Transverse colon (tissue), 4 donors: Measurements from ENCODE around the gene SGCG.

Experiments
- EP300 ChIP-seq: sonication (generic); formaldehyde crosslinking; IDR thresholded peaks from one replicate; pipeline ENCODE4 v1.6.1; 2017; ENCODE audit warnings: antibody characterized with exemption, low read depth
- POLR2A ChIP-seq: fragments of 450-650 bp; IDR thresholded peaks from one replicate; pipeline ENCODE4 v1.6.1; 2016; ENCODE audit warnings: antibody characterized with exemption, mild to moderate bottlenecking, moderate library complexity
- POLR2AphosphoS5 ChIP-seq, 3 donors: sonication (generic); formaldehyde crosslinking; IDR thresholded peaks; one replicate each; pipeline ENCODE4 v1.6.1; 2016; ENCODE audit warnings: antibody characterized with exemption in 3 of 3
- TF ChIP-seq, protein P1 (sequence below), 5 experiments: fragments of 200-600 bp in 3 of 5; fragments of 450-650 bp in 2 of 5; sonication (generic) in 3 of 5; IDR thresholded peaks; 1 replicate in 2 of 5; 2 replicates in 3 of 5; pipeline ENCODE4 v1.5.1; 2016 to 2017; ENCODE audit warnings: antibody characterized with exemption in 5 of 5, inconsistent platforms in 3 of 5, mild to moderate bottlenecking in 2 of 5, moderate library complexity in 1 of 5

DNA sequence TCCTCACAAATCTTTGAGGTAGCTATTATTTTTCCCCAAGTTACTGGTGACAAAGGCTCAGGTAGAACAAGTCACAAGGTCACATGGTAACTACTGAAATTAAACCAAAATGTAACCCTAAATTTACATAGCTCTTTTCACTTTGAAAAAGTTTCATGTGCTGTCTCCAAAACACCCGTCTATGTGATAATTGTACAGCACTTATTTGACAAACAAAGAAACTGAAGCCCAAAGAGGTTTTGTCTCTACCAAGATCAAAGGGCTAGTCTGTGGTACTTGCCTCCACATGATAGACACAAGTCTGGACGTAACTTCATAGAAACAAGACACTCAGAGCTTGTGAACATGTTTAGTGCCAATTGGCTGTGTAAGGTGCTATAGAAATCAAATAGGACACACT, 144.4 kb downstream of the SGCG start:
- TF ChIP-seq, protein P1, sequence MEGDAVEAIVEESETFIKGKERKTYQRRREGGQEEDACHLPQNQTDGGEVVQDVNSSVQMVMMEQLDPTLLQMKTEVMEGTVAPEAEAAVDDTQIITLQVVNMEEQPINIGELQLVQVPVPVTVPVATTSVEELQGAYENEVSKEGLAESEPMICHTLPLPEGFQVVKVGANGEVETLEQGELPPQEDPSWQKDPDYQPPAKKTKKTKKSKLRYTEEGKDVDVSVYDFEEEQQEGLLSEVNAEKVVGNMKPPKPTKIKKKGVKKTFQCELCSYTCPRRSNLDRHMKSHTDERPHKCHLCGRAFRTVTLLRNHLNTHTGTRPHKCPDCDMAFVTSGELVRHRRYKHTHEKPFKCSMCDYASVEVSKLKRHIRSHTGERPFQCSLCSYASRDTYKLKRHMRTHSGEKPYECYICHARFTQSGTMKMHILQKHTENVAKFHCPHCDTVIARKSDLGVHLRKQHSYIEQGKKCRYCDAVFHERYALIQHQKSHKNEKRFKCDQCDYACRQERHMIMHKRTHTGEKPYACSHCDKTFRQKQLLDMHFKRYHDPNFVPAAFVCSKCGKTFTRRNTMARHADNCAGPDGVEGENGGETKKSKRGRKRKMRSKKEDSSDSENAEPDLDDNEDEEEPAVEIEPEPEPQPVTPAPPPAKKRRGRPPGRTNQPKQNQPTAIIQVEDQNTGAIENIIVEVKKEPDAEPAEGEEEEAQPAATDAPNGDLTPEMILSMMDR (IDR thresholded peaks at IDR 0.05), result no peak
- no peak for TF ChIP-seq POLR2A
- TF ChIP-seq POLR2AphosphoS5 (IDR thresholded peaks at IDR 0.05), result no peak
- TF ChIP-seq EP300, result no peak
